ENCODE results near the gene LOX. TPM values are rescaled to one million over a fixed set of nuclear protein-coding genes. Genes with fewer than 3 reads are reported as not detected.

LOX gene
- total RNA-seq, 4 donors from 2014 or later: 2.8 to 17.4 (median 11.9) TPM

GRCh38 chr5:122030251-122030650 lies 47.8 kb downstream of the LOX start:
- no peak for ATAC-seq
- peaks cover 0 to 66% of the 10 kb centered on the region in 2 donors for H3K36me3 ChIP-seq
- H3K9me3 ChIP-seq: no peaks in the 10 kb centered on the region
- H3K27me3 ChIP-seq: no peaks in the 10 kb centered on the region
- H3K4me1 ChIP-seq: no peaks in the 10 kb centered on the region
- H3K27ac ChIP-seq: no peak overlapping the region
- H3K4me3 ChIP-seq: no peak overlapping the region
- no peak for TF ChIP-seq POLR2A (IDR thresholded peaks at IDR 0.05)
- no peak for TF ChIP-seq EP300 (IDR thresholded peaks at IDR 0.05)
- TF ChIP-seq POLR2AphosphoS5 (IDR thresholded peaks at IDR 0.05): no peak
- TF ChIP-seq CTCF (IDR thresholded peaks at IDR 0.05): no peak

- ATAC-seq: no peak
- H3K36me3 ChIP-seq: peaks cover 0 to 66% of the 10 kb centered on the region in 2 donors
- WGBS, 2 donors (ENCODE audit: low coverage in 1 of 2): 33 to 89% methylated on average over 1 of the region's 1 CpG
- no peaks in the 10 kb centered on the region for H3K4me1 ChIP-seq
- H3K27ac ChIP-seq: no peak overlapping the region
- TF ChIP-seq EP300 (IDR thresholded peaks at IDR 0.05): no peak
- TF ChIP-seq CTCF (IDR thresholded peaks at IDR 0.05): no peak
- TF ChIP-seq POLR2AphosphoS5 (IDR thresholded peaks at IDR 0.05): no peak
- TF ChIP-seq POLR2A (IDR thresholded peaks at IDR 0.05): no peak
- no peaks in the 10 kb centered on the region for H3K9me3 ChIP-seq
- no peak overlapping the region for H3K4me3 ChIP-seq
- H3K27me3 ChIP-seq: no peaks in the 10 kb centered on the region
These were observed 48.2 kb downstream of the LOX start for GRCh38 chr5:122029818-122030217.

GRCh38 chr5:122022966-122023365 lies 55.1 kb downstream of the LOX start:
- ATAC-seq: no peak
- no peak overlapping the region for H3K27ac ChIP-seq
- H3K27me3 ChIP-seq: no peaks in the 10 kb centered on the region
- peaks cover 0 to 69% of the 10 kb centered on the region in 2 donors for H3K36me3 ChIP-seq
- no peak overlapping the region for H3K4me3 ChIP-seq
- no peaks in the 10 kb centered on the region for H3K9me3 ChIP-seq
- H3K4me1 ChIP-seq: no peaks in the 10 kb centered on the region
- WGBS, 2 donors (ENCODE audit: low coverage in 1 of 2): 86 to 90% methylated on average over 2 of the region's 2 CpGs
- TF ChIP-seq CTCF (IDR thresholded peaks at IDR 0.05) (no peak), EP300 (IDR thresholded peaks at IDR 0.05) (no peak), POLR2AphosphoS5 (IDR thresholded peaks at IDR 0.05) (no peak), POLR2A (IDR thresholded peaks at IDR 0.05) (no peak)

- ATAC-seq: no peak
- Histone ChIP-seq H3K27ac (no peak overlapping the region), H3K9me3 (no peaks in the 10 kb centered on the region), H3K27me3 (no peaks in the 10 kb centered on the region), H3K36me3 (peaks cover 0 to 43% of the 10 kb centered on the region in 2 donors), H3K4me3 (no peak overlapping the region), H3K4me1 (no peaks in the 10 kb centered on the region)
- TF ChIP-seq EP300 (IDR thresholded peaks at IDR 0.05) (no peak), POLR2A (IDR thresholded peaks at IDR 0.05) (no peak), CTCF (IDR thresholded peaks at IDR 0.05) (no peak), POLR2AphosphoS5 (IDR thresholded peaks at IDR 0.05) (no peak)
- 81 to 91% methylated on average over 5 to 7 of the region's 7 CpGs for WGBS, 2 donors (ENCODE audit: low coverage in 1 of 2)
These were observed 58.0 kb downstream of the LOX start for GRCh38 chr5:122019919-122020590.

GRCh38 chr5:122015471-122015870 lies 62.6 kb downstream of the LOX start:
- TF ChIP-seq EP300 (IDR thresholded peaks at IDR 0.05) (no peak), POLR2AphosphoS5 (IDR thresholded peaks at IDR 0.05) (no peak), POLR2A (IDR thresholded peaks at IDR 0.05) (no peak), CTCF (IDR thresholded peaks at IDR 0.05) (no peak)
- WGBS, 2 donors (ENCODE audit: low coverage in 1 of 2): 56 to 83% methylated on average over 5 of the region's 5 CpGs
- Histone ChIP-seq H3K27ac (no peak overlapping the region), H3K27me3 (no peaks in the 10 kb centered on the region), H3K9me3 (no peaks in the 10 kb centered on the region), H3K4me1 (peaks cover 0 to 23% (median 4%) of the 10 kb centered on the region in 3 donors), H3K4me3 (no peak overlapping the region), H3K36me3 (peaks cover 0 to 6% of the 10 kb centered on the region in 2 donors)
- ATAC-seq: no peak

Data from gastroesophageal sphincter (tissue), 4 donors.